Gastrocnemius medialis (tissue), 4 donors: ENCODE measurements around the gene CELSR1.

Source experiments
- POLR2A ChIP-seq, 2 donors: fragments of 450-650 bp; IDR thresholded peaks; one replicate each; pipeline ENCODE4 v1.6.1; 2017; ENCODE audit warnings: antibody characterized with exemption in 2 of 2, mild to moderate bottlenecking in 2 of 2, moderate library complexity in 2 of 2
- TF ChIP-seq, protein P1 (sequence below), 5 experiments: fragments of 450-650 bp in 3 of 5; fragments of 200-600 bp in 2 of 5; sonication (generic) in 2 of 5; IDR thresholded peaks in 4 of 5; conservative IDR thresholded peaks in 1 of 5; 1 replicate in 4 of 5; 2 replicates in 1 of 5; pipeline ENCODE4 v1.5.1; 2016 to 2019; ENCODE audit warnings: antibody characterized with exemption in 5 of 5, mild to moderate bottlenecking in 3 of 5, moderate library complexity in 3 of 5

DNA sequence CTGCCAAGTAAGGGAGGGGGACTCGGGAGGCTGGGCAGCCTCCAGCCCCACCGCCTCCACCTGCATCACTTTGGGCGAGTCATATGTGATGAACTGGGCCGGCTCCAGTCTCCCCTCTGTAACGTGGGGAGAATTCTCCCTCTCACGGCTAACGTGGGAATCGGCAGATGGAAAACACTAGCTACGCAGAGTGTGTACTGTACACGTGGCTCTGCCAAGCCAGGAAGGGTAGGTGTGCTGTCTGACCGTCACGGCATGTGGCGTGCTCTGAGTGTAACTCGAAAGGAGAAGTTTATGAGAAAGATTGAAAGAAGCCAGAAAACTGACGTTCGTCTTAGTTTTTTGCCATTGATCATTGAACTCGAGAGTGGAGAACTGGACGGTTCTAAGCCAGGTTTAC is 188.2 kb downstream of the CELSR1 start:
- TF ChIP-seq, protein P1, sequence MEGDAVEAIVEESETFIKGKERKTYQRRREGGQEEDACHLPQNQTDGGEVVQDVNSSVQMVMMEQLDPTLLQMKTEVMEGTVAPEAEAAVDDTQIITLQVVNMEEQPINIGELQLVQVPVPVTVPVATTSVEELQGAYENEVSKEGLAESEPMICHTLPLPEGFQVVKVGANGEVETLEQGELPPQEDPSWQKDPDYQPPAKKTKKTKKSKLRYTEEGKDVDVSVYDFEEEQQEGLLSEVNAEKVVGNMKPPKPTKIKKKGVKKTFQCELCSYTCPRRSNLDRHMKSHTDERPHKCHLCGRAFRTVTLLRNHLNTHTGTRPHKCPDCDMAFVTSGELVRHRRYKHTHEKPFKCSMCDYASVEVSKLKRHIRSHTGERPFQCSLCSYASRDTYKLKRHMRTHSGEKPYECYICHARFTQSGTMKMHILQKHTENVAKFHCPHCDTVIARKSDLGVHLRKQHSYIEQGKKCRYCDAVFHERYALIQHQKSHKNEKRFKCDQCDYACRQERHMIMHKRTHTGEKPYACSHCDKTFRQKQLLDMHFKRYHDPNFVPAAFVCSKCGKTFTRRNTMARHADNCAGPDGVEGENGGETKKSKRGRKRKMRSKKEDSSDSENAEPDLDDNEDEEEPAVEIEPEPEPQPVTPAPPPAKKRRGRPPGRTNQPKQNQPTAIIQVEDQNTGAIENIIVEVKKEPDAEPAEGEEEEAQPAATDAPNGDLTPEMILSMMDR (IDR thresholded peaks at IDR 0.05 in 4 of 5, conservative IDR thresholded peaks at IDR 0.05 in 1 of 5), result no peak
- TF ChIP-seq POLR2A (IDR thresholded peaks at IDR 0.05), result no peak
